GM18505 (cell line): ENCODE measurements around the gene PSMG3.

Experiments used
- ATAC-seq: cut with Tn5 transposase; IDR thresholded peaks from one replicate; pipeline ENCODE4 v1.9.1; 2021; ENCODE audit not compliant: unreplicated experiment
- POLR2A ChIP-seq: IDR thresholded peaks from 4 replicates; pipeline ENCODE4 v1.6.1; 2011; ENCODE audit warnings: borderline replicate concordance; ENCODE audit not compliant: insufficient read depth, insufficient read length; ENCODE audit errors: extremely low read depth

Gene PSMG3

DNA sequence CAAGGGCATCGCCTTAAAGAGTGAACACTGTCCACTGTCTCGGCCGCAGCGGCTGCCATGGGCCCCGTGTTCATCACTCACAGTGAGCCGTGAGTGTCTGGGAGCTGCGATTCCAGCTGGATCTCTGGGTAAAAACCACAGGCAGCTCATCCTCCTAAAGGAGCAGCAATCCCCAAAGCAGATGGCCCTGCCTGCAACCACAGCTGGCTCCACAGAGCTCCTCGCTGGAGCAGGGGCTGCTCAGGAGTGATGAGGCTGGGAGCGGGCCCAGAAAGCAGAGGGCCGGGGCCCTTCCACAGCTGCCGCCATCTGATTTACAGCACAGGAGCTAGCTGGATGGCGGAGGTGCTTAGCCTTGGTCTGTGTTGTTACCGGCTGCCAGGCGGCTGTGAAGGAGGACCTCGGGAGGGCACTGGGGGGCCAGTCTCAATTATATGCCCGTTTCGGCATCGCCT lies 7.2 kb downstream of the PSMG3 start:
- no peak for ATAC-seq
- TF ChIP-seq POLR2A, result no peak

DNA sequence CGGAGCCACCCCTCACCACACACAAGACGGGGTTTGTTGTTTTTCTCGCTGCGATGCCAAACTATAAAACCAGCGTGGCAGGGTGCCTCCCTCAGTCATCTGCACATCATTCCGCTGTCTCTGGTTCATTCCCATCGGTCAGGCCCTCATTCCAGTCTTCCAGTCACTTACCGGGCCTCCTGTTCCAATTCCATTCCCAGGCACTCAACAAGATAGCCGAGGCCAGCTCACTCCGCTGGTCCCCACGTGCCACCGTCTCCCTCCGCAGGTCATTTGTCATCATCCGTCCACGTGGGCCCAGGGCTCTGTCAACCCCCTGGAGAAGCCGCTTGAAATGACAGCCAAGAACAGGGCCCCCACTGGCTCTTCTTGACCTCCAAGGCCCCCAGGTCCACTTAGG lies 7.7 kb downstream of the PSMG3 start:
- TF ChIP-seq POLR2A, result no peak
- ATAC-seq, result no peak

DNA sequence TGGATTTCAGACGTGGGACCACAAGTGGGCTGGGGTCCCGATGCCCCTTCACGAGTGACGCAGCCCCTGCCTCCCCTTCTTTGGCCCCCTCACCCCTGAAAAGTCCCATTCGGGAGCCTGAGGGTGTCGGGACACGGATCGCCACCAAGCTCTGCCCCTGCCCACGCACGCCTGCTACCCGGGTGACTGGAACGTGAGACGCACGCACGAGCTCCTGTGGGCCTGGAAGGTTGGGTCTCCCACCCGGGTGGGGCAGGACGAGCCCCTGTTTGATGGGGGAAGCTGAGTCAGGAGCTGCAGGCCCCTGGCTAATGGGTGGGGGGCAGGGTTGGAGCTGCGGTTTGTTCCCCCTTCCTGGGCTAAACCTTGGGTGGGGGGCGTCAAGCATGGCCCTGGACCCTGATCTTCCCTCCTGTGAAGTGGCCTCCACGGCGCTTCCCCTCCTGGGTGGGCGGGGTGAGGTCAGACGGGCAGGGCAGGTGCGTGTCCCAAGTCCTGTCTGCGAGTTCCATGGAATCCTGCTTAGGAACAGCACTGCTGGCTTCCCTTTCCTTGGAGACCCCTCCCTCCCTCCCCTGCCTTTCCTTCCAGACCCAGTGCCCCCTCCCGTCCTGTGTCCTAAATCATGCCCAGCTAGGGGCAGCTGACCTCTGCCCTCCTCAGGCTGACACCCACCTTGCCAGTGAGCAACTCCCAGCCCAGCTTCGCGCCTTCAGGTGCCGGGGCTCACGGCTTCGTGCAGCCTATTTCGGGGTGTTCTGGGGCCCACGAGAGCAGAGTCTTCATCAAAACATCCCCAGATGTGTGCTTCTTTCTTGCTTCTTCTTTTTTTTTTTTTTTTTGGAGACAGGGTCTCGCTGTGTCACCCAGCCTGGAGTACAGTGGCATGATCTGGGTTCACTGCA lies 8.5 kb downstream of the PSMG3 start:
- TF ChIP-seq POLR2A, result no peak

DNA sequence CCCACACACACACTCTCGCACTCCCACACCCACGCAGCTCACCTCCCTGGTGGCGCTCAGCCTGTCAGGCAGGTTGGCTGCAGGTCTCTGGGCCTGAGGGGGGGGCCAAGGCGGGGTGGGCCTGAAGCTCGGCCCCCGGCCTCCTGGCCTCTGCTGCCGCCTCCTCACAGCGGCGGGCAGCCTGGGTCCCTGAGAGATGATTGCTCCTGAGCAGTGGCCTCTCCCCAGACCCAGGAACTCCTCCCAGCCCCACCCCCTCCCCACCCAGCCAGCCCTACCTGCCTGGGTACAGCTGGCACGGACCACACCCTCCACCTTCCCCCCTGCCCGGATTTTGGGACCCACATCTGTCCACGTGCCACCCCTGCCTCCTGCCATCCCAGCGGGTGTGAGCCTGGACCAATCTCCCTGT lies 9.2 kb downstream of the PSMG3 start:
- ATAC-seq, result no peak
- TF ChIP-seq POLR2A, result no peak

More for the DNA sequence above, 8.5 kb downstream of the PSMG3 start:
- no peak for ATAC-seq

DNA sequence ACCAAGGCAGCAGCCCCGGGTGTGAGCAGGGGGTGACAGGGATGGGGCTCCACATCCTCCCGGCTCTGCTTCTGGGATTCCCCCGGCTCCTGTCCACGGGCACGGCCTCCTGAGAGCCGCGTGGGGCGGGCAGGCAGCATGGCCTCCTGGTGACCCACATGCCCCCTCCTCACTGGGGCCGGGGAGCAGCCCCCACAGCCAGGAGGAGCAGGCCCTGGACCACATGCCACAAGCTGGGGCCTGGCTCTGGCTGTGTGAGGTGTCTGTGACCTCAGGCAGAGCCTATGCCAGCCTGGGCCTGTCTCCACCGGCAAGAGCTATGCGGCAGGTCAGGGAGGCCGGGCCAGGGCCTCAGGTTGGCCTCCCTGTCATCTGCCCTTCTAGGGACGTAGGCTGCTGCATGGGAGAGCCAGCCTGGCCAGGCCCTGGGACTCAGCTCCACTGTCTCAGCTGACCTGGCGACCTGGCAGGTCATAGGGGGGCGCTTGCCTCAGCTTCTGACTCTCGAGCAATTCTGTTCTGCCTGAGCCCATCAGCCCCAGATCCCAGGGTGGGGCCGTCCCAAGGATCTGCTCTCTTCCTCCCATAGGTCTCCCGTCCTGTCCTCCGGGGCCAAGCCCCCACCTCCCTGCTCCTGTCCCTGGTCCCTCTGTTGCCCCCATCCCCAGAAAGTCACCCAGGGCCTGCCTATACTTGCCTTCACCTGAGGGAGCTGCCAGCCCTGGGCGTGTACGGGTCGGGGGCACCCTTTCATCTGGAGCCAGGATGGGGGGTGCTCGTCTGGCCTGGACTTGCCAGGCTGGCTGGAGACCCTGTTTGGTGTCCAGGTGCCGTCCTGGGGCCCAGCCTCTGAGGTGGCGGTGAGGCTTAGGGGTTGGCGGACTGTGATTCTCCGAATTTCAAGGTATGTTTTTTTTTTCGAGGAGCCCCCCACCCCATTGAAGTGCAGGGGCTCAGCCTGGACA lies 9.9 kb downstream of the PSMG3 start:
- TF ChIP-seq POLR2A, result no peak
- no peak for ATAC-seq

DNA sequence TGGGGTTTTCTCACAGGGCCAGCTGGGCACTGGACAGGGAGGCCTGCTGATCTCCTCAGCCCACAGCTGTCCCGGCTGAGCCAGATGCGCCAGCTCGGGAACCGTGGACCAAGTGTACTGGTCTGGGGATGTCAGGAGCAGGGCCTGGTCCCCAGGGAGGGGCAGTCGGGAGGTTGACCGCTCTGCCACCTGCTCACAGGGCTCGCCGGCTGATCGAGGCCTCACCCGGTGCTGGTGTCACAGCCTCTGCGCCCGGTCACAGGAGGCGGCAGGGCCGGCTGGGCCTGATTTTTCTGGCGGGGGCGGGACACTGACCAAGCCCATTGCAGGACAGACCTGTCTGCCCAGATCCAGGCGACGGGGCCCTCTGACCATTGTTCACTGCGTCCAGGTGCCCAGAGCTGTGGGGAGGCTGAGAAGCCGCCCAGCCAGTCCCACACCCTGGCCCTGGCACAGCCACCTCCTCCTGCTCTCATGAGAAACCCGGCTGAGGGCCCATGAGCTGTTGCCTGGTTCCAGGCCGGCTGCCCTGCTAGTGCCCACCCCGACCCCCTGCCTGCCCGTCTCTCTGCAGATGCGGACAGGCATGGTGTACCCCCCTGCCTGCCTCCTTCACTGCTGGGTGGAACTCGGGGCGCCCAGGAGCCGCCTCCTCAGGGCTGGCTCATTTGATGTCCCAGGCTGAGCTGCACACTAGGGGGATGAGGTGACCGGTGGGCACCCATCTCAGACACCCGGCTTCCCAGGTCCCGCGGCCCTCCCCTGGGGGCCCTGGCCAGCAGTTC lies 10.8 kb downstream of the PSMG3 start:
- no peak for ATAC-seq
- no peak for TF ChIP-seq POLR2A

DNA sequence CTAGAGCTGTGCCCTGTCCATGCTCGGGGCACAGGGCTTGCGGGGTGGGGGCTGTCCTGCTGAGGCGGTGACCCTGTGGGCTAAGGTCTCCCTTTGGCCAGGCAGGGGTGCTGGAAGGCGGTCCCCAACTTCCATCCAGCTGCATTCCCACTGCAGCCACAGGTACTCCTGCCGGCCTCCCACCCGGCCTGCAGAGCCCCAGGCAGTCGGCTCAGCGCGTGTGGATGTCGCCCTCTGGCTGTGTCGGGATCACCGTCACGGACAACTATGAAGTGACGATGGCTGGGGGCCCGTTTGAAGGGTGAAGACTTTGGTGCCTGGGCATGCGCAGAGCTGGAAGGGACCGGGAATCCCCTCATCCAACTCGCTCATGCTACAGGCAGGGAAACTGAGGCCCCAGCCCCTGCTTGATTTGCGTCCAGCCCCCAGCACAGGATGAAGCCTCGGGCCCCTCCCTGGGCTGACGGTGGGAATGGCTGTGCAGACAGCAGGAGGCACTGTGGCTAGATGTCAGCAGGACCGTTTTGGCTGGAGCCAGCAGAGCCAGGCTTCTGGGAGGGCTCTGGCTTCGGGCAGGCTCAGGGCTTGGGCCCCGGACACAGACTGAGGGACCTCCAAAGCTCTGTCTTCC lies 11.5 kb downstream of the PSMG3 start:
- TF ChIP-seq POLR2A, result no peak
- ATAC-seq, result no peak

DNA sequence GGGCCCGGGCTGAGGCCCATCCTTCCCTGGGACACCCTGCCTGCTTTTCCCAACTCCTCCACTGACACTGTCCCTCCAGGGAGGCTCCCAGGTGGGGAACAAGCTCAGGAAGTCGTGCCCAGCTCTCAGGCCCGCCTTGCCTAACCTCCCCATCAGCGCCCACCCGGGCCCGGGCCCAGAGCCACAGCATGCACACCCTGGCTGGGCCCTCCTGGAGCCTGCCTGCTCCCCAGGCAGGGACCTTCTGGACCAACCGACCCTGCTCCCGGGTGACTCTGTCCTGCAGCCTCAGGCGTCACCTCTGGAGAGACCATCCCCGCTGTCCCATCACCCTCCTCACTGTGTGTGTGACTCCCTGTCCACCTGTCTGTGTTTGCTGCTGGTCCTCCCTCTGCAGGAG lies 12.1 kb downstream of the PSMG3 start:
- ATAC-seq, result no peak
- TF ChIP-seq POLR2A, result no peak

DNA sequence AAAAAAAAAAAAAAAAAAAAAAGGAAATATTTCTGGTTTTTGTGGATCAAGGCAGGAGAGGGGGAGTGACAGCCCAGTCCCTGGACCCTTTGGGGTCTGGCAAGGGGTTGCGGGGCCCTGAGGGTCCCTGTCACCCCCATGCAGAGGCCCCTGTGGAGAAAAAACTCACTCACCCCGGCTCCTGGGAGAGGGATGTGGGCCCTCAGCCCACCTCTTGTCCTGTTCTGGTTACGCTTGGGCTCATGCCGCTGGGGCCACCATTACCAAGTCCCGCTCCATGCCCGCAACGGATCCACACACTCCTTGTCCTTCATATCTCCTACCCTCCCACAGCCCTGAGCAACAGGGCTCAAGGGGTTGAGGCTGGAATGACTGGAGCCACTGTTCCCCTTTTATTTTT lies 12.8 kb downstream of the PSMG3 start:
- no peak for ATAC-seq
- TF ChIP-seq POLR2A, result no peak

DNA sequence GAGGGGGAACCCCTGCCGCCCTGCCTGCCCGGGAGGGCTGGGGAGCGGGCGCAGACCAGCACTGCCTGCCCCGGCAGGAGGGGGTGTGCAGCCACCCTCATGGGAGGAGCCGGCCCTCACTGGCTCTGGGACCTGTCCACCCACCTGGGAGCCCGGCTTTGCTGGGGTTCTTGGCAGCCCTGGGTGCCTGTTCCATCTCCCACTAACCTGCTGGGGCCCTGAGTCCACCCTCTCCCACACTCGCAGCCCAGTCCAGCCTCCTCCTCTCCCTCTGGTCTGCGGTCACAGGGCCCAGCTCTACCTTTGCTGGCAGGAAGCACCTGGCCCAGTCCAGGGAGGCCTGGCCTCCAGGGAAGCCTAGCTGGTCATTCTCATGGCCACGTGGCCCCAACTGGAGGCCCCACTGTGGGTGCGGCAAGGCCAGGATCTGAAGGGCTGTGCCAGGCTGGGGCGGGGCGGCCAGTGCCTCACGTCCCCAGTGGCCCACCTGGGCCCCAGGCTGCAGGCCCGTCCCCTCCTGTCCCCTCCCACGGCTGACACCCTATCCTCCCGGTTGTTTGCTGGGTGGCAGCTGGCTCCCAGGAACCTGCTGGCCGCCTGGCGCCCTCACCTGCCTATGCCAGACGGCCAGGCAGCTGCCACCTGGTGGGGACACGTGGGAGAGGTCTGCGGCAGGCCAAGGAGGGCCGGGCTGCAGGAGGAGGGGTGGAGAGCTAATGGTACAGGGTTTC lies 13.9 kb downstream of the PSMG3 start, which contains the start of gene TMEM184A:
TSS of gene TMEM184A (minus strand) at position 393 of the 731 bp plus-strand sequence. CDS start 721 bp downstream, outside the sequence.
- no peak for TF ChIP-seq POLR2A
- ATAC-seq, result no peak

DNA sequence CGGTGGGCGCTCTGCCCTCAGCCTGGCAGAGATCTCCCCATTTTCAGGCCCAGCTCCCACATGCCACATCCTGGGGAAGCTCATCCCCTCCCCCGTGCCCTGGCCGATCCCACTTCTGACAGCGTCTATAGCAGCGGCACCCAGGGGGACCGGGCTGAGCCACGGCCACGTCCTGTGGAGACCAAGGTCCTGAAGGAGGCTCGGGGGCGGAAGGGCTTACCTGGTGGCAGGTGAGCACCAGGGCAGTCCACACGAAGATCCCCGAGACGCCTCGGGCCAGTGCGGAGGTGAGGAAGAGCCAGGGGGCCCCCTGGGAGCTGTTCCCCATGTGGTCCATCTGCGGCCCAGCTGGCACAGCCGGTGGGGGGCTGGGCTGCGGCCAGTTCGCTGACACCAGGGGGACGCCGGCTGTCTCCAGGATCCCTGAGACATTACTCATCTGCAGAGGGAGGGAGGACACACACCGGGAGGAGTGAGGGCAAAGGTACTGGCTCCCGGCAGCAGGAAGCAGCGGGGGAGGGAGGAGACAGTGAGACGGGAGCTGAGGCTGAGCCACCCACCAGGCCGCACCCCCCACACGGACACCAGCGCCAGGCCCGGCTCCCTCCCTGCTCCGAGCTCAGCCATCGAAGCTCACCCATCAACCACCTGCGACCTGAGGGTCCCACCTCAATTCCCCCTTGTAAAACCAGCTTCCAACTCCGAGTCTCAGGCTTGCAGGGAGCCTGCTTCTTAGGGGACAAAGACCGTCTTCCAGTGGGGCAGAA lies 14.6 kb downstream of the PSMG3 start:
- no peak for TF ChIP-seq POLR2A
- no peak for ATAC-seq

DNA sequence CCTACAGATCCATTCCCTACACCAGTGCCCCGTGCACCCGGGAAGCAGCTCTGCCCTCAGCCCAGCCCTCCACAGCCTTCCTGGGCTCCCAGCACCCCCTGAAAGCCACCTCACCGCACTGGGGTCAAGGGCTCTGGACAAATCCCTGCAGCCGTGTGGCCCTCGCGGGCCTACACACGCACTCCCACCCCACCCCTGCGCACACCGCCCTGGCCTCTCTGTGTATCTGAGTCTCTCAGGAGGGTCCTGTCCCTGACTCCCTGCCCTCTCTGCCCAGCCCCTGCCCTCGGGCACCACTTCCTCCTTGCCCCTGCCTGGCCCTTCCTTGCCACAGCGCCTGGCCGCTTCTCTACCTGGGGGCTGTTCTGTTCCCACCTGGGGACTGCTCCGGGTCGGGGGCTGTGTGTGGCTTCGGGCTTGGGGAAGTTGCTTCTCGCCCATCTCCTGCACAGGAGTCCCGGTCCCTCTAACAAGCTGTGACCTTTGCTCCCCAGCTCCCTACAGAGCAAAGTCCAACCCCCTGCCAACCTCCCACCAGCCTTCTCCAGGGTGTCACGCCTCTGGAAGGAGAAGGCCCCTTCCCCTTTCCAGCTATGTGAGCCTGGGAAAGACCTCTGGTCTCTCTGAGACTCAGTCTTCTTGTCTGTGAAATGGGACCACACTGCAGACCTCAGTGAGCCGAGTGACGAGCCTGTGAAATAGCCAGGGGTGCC lies 15.3 kb downstream of the PSMG3 start:
- TF ChIP-seq POLR2A, result no peak
- ATAC-seq, result no peak
